Esophagus squamous epithelium (tissue), 4 donors: ENCODE measurements around the gene MMP24.

Experiments
- CTCF ChIP-seq, 6 experiments: fragments of 450-650 bp in 4 of 6; fragments of 200-600 bp in 2 of 6; sonication (generic) in 2 of 6; IDR thresholded peaks; one replicate each; pipeline ENCODE4 v1.5.1; 2016 to 2019; ENCODE audit warnings: antibody characterized with exemption in 6 of 6, mild to moderate bottlenecking in 4 of 6, moderate library complexity in 4 of 6
- POLR2A ChIP-seq, 4 donors: fragments of 450-650 bp; IDR thresholded peaks; one replicate each; pipeline ENCODE4 v1.6.1; 2017; ENCODE audit warnings: antibody characterized with exemption in 4 of 4, mild to moderate bottlenecking in 4 of 4, moderate library complexity in 3 of 4

DNA sequence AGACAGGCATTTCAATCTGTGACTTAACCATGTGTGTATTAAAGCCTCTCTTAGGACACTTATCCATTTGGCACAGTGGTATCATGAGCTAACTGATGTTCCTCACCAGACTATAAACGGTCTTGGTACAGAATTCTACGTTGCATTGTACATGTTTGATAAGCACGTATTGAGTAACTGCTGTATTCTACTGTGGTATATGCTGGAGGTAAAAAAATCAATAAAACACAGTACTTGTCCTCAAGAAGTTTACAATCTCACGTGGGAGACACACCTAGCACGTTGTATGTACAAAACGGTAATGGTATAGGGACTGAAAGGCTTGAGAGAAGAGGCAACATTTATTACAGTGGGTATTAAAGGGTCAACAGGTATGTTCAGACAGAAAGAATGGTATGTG lies 98.9 kb downstream of the MMP24 start:
- TF ChIP-seq CTCF (IDR thresholded peaks at IDR 0.05), result no peak
- no peak for TF ChIP-seq POLR2A (IDR thresholded peaks at IDR 0.05)
